Breast epithelium (tissue), 3 donors: Measurements from ENCODE around the gene PKIG.

Experiments
- CTCF ChIP-seq, 3 donors: fragments of 450-650 bp; IDR thresholded peaks; one replicate each; pipeline ENCODE4 v1.5.1; 2016 to 2017; ENCODE audit warnings: antibody characterized with exemption in 3 of 3, mild to moderate bottlenecking in 3 of 3, moderate library complexity in 3 of 3
- POLR2A ChIP-seq: fragments of 450-650 bp; IDR thresholded peaks from one replicate; pipeline ENCODE4 v1.6.1; 2016; ENCODE audit warnings: antibody characterized with exemption, mild to moderate bottlenecking, moderate library complexity
- POLR2AphosphoS5 ChIP-seq, 3 donors: sonication (generic); formaldehyde crosslinking; IDR thresholded peaks; one replicate each; pipeline ENCODE4 v1.6.1; 2017; ENCODE audit warnings: antibody characterized with exemption in 3 of 3

- no peak for TF ChIP-seq POLR2AphosphoS5 (IDR thresholded peaks at IDR 0.05)
- TF ChIP-seq CTCF (IDR thresholded peaks at IDR 0.05) = no peak
- no peak for TF ChIP-seq POLR2A
Observed at GRCh38 chr20:44630297-44630696, 47.9 kb downstream of the PKIG start.
